Measurements from ENCODE around the gene CLEC2L.
"Not testable (repeated sequence)": the region's sequence is repeated elsewhere in the genome, so short reads cannot be mapped to it uniquely, and the experiment has no call there.

The CLEC2L gene

DNA sequence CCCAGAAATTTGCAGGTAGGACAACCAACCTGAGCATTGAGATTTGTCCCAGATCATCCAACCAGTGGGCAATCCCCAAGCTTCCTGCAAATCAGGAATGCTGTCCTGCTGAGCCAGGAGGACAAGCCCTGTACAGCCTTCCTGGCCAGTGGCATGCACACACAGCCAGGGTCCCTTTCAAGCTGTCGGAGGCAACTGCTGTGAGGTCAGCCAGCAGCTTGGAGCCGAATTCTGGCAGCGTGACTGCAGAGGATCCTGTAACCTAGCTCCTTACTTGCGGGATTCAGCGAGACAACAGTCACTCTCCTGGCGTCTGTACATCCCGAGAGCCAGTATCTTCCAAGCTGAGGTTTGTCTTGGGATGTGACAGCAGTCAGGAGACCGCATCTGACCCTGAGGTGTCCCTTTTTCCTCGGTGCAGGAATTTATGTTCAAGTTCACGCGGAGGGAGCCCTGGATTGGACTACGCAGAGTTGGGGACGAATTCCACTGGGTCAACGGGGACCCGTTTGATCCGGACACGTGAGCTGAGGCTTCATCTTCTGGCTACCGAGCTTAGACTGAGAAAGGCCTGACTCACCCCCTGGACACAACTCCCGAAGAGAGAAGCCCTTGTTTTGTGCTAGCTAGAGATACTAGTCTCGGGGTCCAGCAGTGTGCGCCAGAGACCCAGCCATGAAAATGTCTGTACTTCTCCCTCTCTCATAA lies 18.3 kb downstream of the CLEC2L start:
- TF ChIP-seq, protein P1, sequence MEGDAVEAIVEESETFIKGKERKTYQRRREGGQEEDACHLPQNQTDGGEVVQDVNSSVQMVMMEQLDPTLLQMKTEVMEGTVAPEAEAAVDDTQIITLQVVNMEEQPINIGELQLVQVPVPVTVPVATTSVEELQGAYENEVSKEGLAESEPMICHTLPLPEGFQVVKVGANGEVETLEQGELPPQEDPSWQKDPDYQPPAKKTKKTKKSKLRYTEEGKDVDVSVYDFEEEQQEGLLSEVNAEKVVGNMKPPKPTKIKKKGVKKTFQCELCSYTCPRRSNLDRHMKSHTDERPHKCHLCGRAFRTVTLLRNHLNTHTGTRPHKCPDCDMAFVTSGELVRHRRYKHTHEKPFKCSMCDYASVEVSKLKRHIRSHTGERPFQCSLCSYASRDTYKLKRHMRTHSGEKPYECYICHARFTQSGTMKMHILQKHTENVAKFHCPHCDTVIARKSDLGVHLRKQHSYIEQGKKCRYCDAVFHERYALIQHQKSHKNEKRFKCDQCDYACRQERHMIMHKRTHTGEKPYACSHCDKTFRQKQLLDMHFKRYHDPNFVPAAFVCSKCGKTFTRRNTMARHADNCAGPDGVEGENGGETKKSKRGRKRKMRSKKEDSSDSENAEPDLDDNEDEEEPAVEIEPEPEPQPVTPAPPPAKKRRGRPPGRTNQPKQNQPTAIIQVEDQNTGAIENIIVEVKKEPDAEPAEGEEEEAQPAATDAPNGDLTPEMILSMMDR (IDR thresholded peaks at IDR 0.05; ENCODE audit: unreplicated experiment in 3 of 3), result no peak
- Mint-ChIP-seq H3K36me3 (ENCODE audit: low read depth) (no peaks in the 10 kb centered on the region), H3K4me1 (peaks cover 25% of the 10 kb centered on the region), H3K27ac (peak overlapping the region in 1 of 3 experiments; percentile 15), H3K9me3 (no peaks in the 10 kb centered on the region), H3K27me3 (ENCODE audit: low read depth) (peaks cover 18% of the 10 kb centered on the region), H3K4me3 (no peak overlapping the region)

DNA sequence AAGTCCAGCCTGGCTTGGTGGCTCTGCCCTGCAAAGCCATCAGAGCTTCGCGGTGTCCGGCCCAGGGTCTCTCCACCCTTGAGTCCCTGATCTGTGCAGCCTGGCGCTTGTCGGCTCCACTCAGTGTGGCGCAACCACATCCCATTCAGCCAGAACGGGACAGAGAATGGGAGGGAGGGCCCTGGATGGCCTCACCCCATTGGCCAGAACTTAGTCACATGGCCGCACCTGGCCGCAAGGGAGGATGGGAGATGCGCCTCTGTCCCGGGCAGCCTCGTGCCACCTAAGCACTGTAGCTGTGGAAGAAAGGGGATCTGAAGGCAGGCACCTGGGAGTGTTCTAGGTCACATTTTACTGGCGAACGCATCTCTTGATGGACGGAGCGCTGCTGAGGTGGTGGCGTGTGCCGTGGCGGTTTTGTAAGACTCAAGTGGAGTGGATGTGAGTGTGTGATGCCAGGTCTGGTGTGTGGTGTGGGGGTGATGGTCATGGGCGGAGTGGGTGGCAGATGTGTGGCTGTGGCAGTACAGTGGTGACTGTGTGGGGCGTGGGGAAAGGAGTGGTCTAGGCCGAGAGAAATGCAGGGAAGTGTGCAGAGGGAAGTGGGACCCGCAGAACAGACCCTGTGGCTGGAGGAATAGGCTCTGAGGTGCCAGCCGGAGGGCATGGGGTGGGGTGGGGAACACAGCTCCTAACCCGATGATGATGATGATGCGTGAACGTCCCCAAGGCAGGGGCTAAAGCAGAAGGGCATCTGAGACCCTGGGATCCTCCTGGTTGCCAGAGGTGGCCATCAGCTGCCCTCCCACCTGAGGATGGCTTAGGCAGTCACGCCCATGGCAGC lies 19.0 kb downstream of the CLEC2L start:
- Mint-ChIP-seq H3K27me3 (ENCODE audit: low read depth) (peaks cover 18% of the 10 kb centered on the region), H3K4me3 (no peak overlapping the region), H3K4me1 (peaks cover 19% of the 10 kb centered on the region), H3K36me3 (ENCODE audit: low read depth) (no peaks in the 10 kb centered on the region), H3K27ac (peak overlapping the region in 1 of 3 experiments; percentile 15), H3K9me3 (no peaks in the 10 kb centered on the region)
- TF ChIP-seq, protein P1 (IDR thresholded peaks at IDR 0.05; ENCODE audit: unreplicated experiment in 3 of 3), result no peak

DNA sequence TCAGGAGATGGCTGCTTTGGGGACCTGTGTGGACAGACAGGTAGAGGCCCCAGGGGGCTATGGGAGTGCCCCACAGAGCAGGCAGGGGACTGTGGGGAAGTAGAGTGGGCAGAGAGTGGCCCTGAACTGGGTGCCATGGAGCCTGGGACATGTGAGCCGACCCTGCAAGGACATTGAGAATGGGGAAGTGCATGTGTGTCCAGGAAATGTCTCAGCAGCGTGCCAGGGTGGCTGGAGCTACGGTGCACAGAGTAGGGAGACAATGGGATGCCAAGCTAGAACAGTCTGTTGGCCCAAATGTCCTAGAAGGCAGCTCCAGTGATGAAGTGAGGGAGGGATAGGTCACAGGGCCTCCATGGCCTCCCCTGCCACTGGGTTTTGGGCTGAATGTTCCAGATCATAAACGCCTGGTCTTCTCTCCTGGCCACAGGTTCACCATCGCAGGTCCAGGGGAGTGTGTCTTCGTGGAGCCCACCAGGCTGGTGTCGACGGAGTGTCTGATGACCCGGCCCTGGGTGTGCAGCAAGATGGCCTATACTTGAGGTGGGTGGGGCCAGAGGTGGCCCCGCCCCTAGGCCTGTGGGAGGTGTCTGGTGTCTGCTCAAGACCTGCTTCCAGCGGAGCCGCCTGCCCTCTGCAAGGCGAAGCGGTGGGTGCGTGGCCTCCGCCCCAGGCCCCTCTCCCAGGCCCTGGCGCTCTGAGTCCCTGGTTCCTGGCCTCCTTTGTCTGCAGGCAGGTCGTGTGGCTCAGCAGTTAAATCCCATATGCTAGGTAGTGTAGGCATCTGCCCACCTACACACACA lies 20.5 kb downstream of the CLEC2L start:
- Mint-ChIP-seq H3K27me3 (ENCODE audit: low read depth) (peaks cover 22% of the 10 kb centered on the region), H3K9me3 (no peaks in the 10 kb centered on the region), H3K27ac (no peak overlapping the region), H3K36me3 (ENCODE audit: low read depth) (no peaks in the 10 kb centered on the region), H3K4me1 (peaks cover 12% of the 10 kb centered on the region), H3K4me3 (no peak overlapping the region)
- TF ChIP-seq, protein P1 (IDR thresholded peaks at IDR 0.05; ENCODE audit: unreplicated experiment in 3 of 3), result no peak

DNA sequence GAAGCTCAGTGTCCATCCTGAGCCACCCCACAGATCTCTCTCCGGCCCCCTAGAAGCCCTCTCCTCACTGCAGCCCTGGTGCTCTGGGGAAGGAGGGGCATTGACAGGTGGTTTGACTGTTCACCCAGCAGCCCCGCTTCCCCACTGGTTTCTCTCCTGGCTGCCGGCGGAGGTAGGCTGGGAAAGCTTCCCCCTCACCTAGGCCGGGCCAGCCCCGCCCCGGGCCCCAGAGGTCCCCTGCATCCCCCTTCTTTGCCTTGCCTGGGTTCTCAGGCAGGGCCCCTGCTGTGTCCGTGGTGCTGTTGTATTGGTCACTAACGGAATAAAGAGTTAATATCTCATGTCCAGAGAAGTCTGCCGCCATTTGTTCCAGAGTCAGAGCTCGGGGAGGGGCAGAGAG lies 21.2 kb downstream of the CLEC2L start:
- Mint-ChIP-seq H3K4me3 (no peak overlapping the region), H3K9me3 (no peaks in the 10 kb centered on the region), H3K4me1 (peaks cover 5% of the 10 kb centered on the region), H3K27ac (peak overlapping the region in 1 of 3 experiments; percentile 7), H3K27me3 (ENCODE audit: low read depth) (peaks cover 23% of the 10 kb centered on the region), H3K36me3 (ENCODE audit: low read depth) (no peaks in the 10 kb centered on the region)
- TF ChIP-seq, protein P1 (IDR thresholded peaks at IDR 0.05; ENCODE audit: unreplicated experiment in 3 of 3), result no peak

DNA sequence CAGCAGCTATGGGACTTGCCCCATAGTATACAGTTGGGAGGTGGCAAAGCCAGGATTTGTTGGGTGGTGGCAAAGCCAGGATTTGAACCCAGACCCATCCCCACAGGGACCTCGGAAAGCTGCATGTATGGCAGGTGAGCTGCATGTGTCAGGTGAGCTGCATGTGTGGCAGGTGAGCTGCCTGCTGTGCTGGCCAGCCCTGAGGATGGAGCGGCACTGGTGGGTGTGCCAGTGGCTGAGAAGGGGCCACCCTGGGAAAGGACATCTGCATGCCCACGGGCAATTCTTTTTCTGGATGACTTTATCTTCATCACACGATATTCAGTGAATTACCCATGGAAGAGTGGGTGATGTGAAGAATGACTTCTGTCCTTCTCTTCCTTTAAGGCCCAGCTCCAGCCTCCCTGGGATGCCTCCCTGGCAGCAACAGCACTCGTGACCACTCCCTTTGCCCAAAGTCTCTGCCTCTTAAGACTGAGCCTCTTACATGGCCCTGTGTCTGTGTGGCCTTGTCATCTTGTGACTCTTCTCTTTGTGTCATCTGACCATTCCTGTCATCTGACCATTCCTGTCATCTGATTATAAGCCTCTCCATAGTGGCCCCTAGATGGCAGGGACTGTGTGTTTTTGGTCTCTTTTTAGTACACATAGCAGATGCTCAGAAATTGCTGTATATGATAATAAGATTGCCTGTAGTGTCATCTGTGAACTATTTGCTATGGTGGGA lies 25.0 kb downstream of the CLEC2L start:
- peaks cover 2% of the 10 kb centered on the region for H3K9me3 Mint-ChIP-seq
- H3K27me3 Mint-ChIP-seq (ENCODE audit: low read depth), result peaks cover 16% of the 10 kb centered on the region
- no peak overlapping the region for H3K27ac Mint-ChIP-seq
- H3K4me1 Mint-ChIP-seq, result peaks cover 1% of the 10 kb centered on the region
- TF ChIP-seq, protein P1 (IDR thresholded peaks at IDR 0.05; ENCODE audit: unreplicated experiment in 3 of 3), result no peak
- H3K4me3 Mint-ChIP-seq, result no peak overlapping the region
- H3K36me3 Mint-ChIP-seq (ENCODE audit: low read depth), result no peaks in the 10 kb centered on the region

DNA sequence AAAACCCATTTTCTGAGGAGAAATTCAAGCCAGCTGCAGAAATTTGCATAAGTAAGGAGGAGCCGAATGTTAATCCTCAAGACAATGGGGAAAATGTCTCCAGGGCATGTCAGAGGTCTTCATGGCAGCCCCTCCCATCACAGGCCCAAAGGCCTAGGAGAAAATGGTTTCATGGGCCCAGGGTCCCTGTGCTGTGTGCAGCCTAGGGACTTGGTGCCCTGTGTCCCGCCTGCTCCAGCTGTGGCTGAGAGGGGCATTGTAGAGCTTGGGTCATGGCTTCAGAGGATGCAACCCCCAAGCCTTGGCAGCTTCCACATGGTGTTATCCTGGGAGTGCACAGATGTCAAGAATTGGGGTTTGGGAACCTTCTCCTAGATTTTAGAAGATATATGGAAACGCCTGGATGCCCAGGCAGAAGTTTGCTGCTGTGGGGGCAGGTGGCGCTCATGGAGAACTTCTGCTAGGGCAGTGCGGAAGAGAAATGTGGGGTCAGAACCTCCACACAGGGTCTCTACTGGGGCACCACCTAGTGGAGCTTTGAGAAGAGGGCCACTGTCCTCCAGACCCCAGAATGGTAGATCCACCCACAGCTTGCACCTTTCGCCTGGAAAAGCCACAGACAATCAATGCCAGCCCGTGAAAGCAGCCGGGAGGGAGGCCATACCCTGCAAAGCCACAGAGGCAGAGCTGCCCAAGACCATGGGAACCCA lies 30.7 kb downstream of the CLEC2L start:
- H3K27ac Mint-ChIP-seq, result peak overlapping the region in 1 of 3 experiments; percentile 13
- not testable (repeated sequence) for H3K4me1 Mint-ChIP-seq; H3K36me3 Mint-ChIP-seq (ENCODE audit: low read depth); H3K4me3 Mint-ChIP-seq; H3K9me3 Mint-ChIP-seq
- peaks cover 19% of the 10 kb centered on the region for H3K27me3 Mint-ChIP-seq (ENCODE audit: low read depth)
